Endothelial cell of umbilical vein (primary cell): ENCODE results near the gene PDLIM1. TPM values are rescaled to one million over a fixed set of nuclear protein-coding genes. Genes with fewer than 3 reads are reported as not detected.

Experiments used
- BruUV-seq: library from RNA; stranded (reverse); fragments of 400-500 nt; replicated peaks from 2 replicates; lab custom pipeline; 2021; lab: Mats Ljungman, UMichigan
- CTCF ChIA-PET: fragments of 300-600, 350-600 bp; sonication (Branson Sonifier 250); formaldehyde crosslinking; loops from one replicate; lab custom pipeline; 2021; ENCODE audit warnings: antibody characterized with exemption, inconsistent platforms; lab: Charles Lee
- POLR2A ChIA-PET: fragments of 300-600, 350-600 bp; sonication (Branson Sonifier 250); formaldehyde crosslinking; loops from one replicate; lab custom pipeline; 2021; ENCODE audit warnings: antibody characterized with exemption, inconsistent platforms; lab: Charles Lee
- DNase-seq: peaks from one replicate; pipeline ENCODE4 v3.0.0-alpha.2; 2011; ENCODE audit warnings: low read depth, low spot score
- FAIRE-seq: peaks from 2 replicates; lab custom pipeline; 2011; peaks lifted over from hg19 to GRCh38; lab: Jason Lieb, UNC
- H2AFZ ChIP-seq: 2 replicates; pipeline ENCODE4 v1.6.0; 2012; ENCODE audit warnings: low read depth, low read length, control low read depth, inconsistent platforms
- H3K27ac ChIP-seq: 2 replicates; pipeline ENCODE4 v1.5.1; 2011; ENCODE audit warnings: low read depth, mild to moderate bottlenecking, control low read depth, low read length, moderate library complexity; ENCODE audit not compliant: insufficient read depth
- H3K27me3 ChIP-seq, 2 experiments: 2 replicates each; pipeline versions ENCODE4 v1.6.0 to v1.6.1; 2011; ENCODE audit warnings: low read length in 2 of 2, mixed read lengths in 1 of 2; ENCODE audit not compliant: control insufficient read depth in 2 of 2, insufficient read depth in 2 of 2
- H3K36me3 ChIP-seq, 2 experiments: 2 replicates in 1 of 2; 3 replicates in 1 of 2; pipeline ENCODE4 v1.5.1; 2011; ENCODE audit warnings: low read length in 2 of 2, mild to moderate bottlenecking in 1 of 2, moderate library complexity in 1 of 2; ENCODE audit not compliant: control insufficient read depth in 2 of 2, insufficient read depth in 2 of 2; ENCODE audit errors: extremely low read depth in 1 of 2
- H3K4me1 ChIP-seq: 3 replicates; pipeline ENCODE4 v1.5.1; 2011; ENCODE audit warnings: mild to moderate bottlenecking, low read length; ENCODE audit not compliant: control insufficient read depth, insufficient read depth; ENCODE audit errors: extremely low read depth
- H3K4me2 ChIP-seq: 2 replicates; pipeline ENCODE4 v1.6.1; 2011; ENCODE audit warnings: low read length, control low read depth, mixed read lengths; ENCODE audit not compliant: insufficient read depth
- H3K4me3 ChIP-seq, 3 experiments: fragments of 200-600 bp in 1 of 3; sonication (generic), shearing (Covaris generic) in 1 of 3; replicated peaks in 1 of 3; 2 replicates each; pipeline ENCODE4 v1.5.1; 2011 to 2016; ENCODE audit warnings: control low read depth in 3 of 3, low read length in 3 of 3, mild to moderate bottlenecking in 2 of 3, inconsistent platforms in 1 of 3, low read depth in 1 of 3, moderate library complexity in 1 of 3; ENCODE audit not compliant: insufficient read depth in 1 of 3
- H3K79me2 ChIP-seq: 2 replicates; pipeline ENCODE4 v1.6.0; 2012; ENCODE audit warnings: low read length, inconsistent platforms; ENCODE audit not compliant: control insufficient read depth, insufficient read depth
- H3K9ac ChIP-seq: replicated peaks from 2 replicates; pipeline ENCODE3; 2011; ENCODE audit warnings: low read length, control low read depth; ENCODE audit not compliant: insufficient read depth; ENCODE audit errors: extremely low read depth
- H3K9me1 ChIP-seq: replicated peaks from 3 replicates; pipeline ENCODE4 v1.6.0; 2011; ENCODE audit warnings: mild to moderate bottlenecking, low read length; ENCODE audit not compliant: control insufficient read depth, insufficient read depth; ENCODE audit errors: extremely low read depth
- H3K9me3 ChIP-seq: replicated peaks from 2 replicates; pipeline ENCODE4 v1.5.1; 2012; ENCODE audit warnings: low read length, inconsistent platforms; ENCODE audit not compliant: control insufficient read depth, insufficient read depth
- H4K20me1 ChIP-seq: replicated peaks from 2 replicates; pipeline ENCODE3; 2011; ENCODE audit warnings: mild to moderate bottlenecking, low read length; ENCODE audit not compliant: control insufficient read depth, insufficient read depth; ENCODE audit errors: extremely low read depth
- EZH2 ChIP-seq: IDR thresholded peaks from 2 replicates; pipeline ENCODE4 v1.6.1; 2012; ENCODE audit warnings: borderline replicate concordance, low read depth, mild to moderate bottlenecking, moderate library complexity, low read length, inconsistent platforms; ENCODE audit not compliant: severe bottlenecking
- FOS ChIP-seq: IDR thresholded peaks from 2 replicates; pipeline ENCODE4 v1.6.1; 2011; ENCODE audit warnings: mild to moderate bottlenecking, low read length, moderate library complexity, borderline replicate concordance; ENCODE audit not compliant: insufficient read depth
- GATA2 ChIP-seq: IDR thresholded peaks from 2 replicates; pipeline ENCODE4 v1.7.0; 2011; ENCODE audit warnings: low read depth, mild to moderate bottlenecking, moderate library complexity, mixed read lengths, low read length; ENCODE audit not compliant: insufficient read length, insufficient read depth
- JUN ChIP-seq: IDR thresholded peaks from 2 replicates; pipeline ENCODE4 v1.6.1; 2011; ENCODE audit warnings: borderline replicate concordance, low read depth; ENCODE audit not compliant: insufficient read length, insufficient read depth
- MYC ChIP-seq: IDR thresholded peaks from one replicate; pipeline ENCODE4 v1.6.1; 2011; ENCODE audit warnings: mild to moderate bottlenecking, low read depth, low read length
- POLR2A ChIP-seq: IDR thresholded peaks from 2 replicates; pipeline ENCODE4 v1.6.1; 2012; ENCODE audit warnings: low read depth, mild to moderate bottlenecking, control low read depth, low read length
- POLR2AphosphoS5 ChIP-seq: IDR thresholded peaks from 2 replicates; pipeline ENCODE4 v1.6.1; 2012; ENCODE audit warnings: low read depth, mild to moderate bottlenecking, control low read depth, low read length, moderate library complexity; ENCODE audit not compliant: insufficient read depth
- dilution Hi-C: fragments of 300-500 bp; cut with MboI; formaldehyde crosslinking; loops from one replicate; pipeline ENCODE4 v1.15.0; 2019; ENCODE audit warnings: low sequenced_read_pairs; ENCODE audit not compliant: extremely low pct_ligation_motif_present
- intact Hi-C: fragments of 100-400 bp; cut with micrococcal nuclease; formaldehyde crosslinking; loops from one replicate; pipeline ENCODE4 v1.10.0; 2022
- polyA plus RNA-seq, 4 experiments: library from polyadenylated mRNA; depleted of rRNA in 3 of 4; stranded (reverse) in 3 of 4; unstranded in 1 of 4; fragments of >200 nt; gene quantifications; 2 replicates each; pipeline versions ENCODE4 v1.2.1 to v1.2.3, GENCODE V29; 2011 to 2012; ENCODE audit warnings: missing spikeins in 1 of 4
- total RNA-seq: library from RNA; stranded (reverse); gene quantifications from 2 replicates; pipeline ENCODE4 v1.2.3, GENCODE V29; 2021
- TF ChIP-seq, protein P1 (sequence below), 2 donors: IDR thresholded peaks; 1 replicate in 1 of 2; 2 replicates in 1 of 2; pipeline ENCODE4 v1.5.1; 2011; ENCODE audit warnings: low read length in 2 of 2, mild to moderate bottlenecking in 2 of 2, moderate library complexity in 2 of 2, control low read depth in 1 of 2, inconsistent platforms in 1 of 2, low read depth in 1 of 2; ENCODE audit not compliant: insufficient read depth in 1 of 2; ENCODE audit errors: extremely low read depth in 1 of 2
- TF ChIP-seq, protein P2 (sequence below): IDR thresholded peaks from 2 replicates; pipeline ENCODE4 v1.6.1; 2011; ENCODE audit not compliant: insufficient read depth, insufficient read length

PDLIM1 gene
- total and polyA plus RNA-seq, 2 donors (not counting 3 experiments of a cell fraction or from before 2014, with no cell fraction given) = 91.1 to 122 TPM

DNA sequence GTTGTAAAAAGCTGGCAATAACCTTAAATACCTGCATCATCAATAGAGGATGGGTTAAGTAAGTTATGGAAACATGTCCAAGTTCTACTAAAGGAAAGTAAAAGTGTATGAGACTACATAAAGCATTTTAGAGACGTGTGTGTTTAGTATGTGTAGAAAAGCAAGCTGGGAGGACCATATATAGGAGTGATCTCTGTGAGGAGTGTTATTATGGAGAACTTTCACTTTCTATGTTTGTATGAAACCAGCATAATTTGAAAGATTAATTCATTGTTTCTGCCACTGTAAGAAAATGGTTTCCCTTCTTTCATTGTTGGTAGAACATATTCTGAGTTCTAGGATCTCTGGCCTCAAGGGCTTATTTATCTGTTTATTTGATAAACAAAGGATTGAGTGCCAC is 19.2 kb upstream of the PDLIM1 start:
- intact Hi-C loops (loop anchor here (2.0 kb wide), 1 partner anchor 15 kb away; no protein-coding TSS in a partner anchor), dilution Hi-C loops (no loop called here)
- TF ChIP-seq JUN (no peak), GATA2 (no peak), POLR2A (no peak), EZH2 (no peak), POLR2AphosphoS5 (no peak), MYC (no peak), FOS (no peak)
- TF ChIP-seq, protein P1, sequence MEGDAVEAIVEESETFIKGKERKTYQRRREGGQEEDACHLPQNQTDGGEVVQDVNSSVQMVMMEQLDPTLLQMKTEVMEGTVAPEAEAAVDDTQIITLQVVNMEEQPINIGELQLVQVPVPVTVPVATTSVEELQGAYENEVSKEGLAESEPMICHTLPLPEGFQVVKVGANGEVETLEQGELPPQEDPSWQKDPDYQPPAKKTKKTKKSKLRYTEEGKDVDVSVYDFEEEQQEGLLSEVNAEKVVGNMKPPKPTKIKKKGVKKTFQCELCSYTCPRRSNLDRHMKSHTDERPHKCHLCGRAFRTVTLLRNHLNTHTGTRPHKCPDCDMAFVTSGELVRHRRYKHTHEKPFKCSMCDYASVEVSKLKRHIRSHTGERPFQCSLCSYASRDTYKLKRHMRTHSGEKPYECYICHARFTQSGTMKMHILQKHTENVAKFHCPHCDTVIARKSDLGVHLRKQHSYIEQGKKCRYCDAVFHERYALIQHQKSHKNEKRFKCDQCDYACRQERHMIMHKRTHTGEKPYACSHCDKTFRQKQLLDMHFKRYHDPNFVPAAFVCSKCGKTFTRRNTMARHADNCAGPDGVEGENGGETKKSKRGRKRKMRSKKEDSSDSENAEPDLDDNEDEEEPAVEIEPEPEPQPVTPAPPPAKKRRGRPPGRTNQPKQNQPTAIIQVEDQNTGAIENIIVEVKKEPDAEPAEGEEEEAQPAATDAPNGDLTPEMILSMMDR (IDR thresholded peaks at IDR 0.05; ENCODE audit: extremely low read depth in 1 of 2, insufficient read depth in 1 of 2, low read depth in 1 of 2, low read length in 2 of 2) = no peak
- TF ChIP-seq, protein P2, sequence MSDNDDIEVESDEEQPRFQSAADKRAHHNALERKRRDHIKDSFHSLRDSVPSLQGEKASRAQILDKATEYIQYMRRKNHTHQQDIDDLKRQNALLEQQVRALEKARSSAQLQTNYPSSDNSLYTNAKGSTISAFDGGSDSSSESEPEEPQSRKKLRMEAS = no peak
- Histone ChIP-seq H3K9me3 (no peaks in the 10 kb centered on the region), H3K36me3 (no peaks in the 10 kb centered on the region), H4K20me1 (no peaks in the 10 kb centered on the region), H3K9me1 (no peaks in the 10 kb centered on the region), H3K27me3 (no peaks in the 10 kb centered on the region), H3K4me1 (peaks cover 15% of the 10 kb centered on the region), H3K27ac (no peak overlapping the region), H3K79me2 (no peaks in the 10 kb centered on the region), H3K4me2 (no peak overlapping the region), H2AFZ (no peak overlapping the region), H3K4me3 (no peak overlapping the region), H3K9ac (no peak overlapping the region)
- FAIRE-seq (no peak), DNase-seq (no peak)
- no TSS peak for BruUV-seq
- CTCF ChIA-PET = no interaction called here
- POLR2A ChIA-PET = no interaction called here
